Activated CD8-positive, alpha-beta memory T cell treated with anti-CD3 and anti-CD28 coated beads, Interleukin-2, amount 50 U/mL, for 4 hours (primary cell): ENCODE results near the gene MFAP5.
"Not testable (repeated sequence)": the region's sequence is repeated elsewhere in the genome, so short reads cannot be mapped to it uniquely, and the experiment has no call there.

Source experiments
- DNase-seq: peaks from one replicate; pipeline ENCODE4 v3.0.0-alpha.2; 2020

Gene MFAP5

DNA sequence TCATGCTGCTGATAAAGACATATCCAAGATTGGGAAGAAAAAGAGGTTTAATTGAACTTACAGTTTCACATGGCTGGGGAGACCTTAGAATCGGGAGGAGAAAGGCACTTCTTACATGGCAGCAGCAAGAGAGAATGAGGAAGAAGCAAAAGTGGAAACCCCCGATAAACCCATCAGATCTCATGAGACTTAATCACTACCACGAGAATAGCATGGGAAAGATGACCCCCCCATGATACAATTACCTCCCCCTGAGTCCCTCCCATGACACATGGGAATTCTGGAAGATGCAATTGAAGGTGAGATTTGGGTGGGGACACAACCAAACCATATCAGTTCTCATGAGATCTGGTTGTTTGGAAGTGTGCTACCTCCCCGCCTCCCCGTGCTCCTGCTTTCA is 9.8 kb upstream of the MFAP5 start:
- no peak for DNase-seq

DNA sequence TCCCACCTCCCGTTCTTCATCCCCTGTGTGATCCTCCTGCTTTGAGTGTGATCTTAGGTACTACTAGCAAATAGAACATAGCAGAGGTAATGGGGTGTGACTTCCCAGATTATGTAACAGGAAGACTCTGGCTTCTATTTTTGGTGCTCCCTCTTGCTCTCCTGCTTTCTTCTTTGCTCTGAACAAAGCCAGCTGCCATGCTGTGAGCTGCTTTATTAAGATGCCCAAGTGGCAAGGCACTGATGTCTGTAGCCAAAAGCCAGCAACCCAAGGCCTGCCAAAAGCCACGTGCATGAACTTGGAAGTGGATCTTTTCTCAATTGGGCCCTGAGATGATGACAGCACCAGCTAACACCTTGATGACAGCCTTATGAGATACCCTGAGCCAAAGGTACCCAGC is 5.8 kb upstream of the MFAP5 start:
- DNase-seq = no peak

DNA sequence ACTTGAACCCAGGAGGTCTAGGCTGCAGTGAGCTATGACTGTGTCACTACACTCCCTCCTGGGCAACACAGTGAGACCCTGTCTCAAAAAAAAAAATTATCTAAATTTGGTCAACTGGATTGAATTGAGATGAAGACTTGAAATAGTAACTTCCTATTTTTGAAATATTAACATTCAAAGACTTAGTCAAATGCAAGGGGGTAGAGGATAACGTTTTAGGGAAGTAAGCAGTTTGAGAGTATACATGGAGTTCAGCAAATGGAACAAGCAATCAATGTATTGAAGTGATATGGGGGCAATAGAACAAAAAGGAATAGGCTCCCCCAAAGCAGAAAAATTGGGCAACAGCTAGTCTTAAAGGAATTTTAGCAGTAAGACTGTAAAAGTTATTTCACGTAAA is 4.6 kb upstream of the MFAP5 start:
- no peak for DNase-seq

DNA sequence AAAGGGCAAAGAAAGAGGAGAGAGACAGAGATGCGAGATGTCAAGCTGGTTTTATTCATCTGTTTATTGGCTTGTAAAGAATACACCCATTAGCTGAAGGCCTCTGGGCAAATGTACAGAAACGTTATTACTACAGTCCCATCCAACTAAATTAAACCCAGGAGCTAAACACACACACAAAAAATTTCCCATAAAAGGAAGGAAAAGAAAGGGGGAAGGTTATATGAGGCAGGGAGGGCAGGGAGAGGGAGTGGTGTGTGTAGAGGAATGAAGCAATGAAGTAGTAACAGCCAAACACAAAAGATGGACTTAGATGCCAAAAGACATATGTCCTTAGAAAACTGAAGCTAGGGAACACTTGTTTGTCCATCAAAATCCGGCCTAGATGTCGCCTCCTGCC is 3.1 kb upstream of the MFAP5 start:
- DNase-seq = no peak

DNA sequence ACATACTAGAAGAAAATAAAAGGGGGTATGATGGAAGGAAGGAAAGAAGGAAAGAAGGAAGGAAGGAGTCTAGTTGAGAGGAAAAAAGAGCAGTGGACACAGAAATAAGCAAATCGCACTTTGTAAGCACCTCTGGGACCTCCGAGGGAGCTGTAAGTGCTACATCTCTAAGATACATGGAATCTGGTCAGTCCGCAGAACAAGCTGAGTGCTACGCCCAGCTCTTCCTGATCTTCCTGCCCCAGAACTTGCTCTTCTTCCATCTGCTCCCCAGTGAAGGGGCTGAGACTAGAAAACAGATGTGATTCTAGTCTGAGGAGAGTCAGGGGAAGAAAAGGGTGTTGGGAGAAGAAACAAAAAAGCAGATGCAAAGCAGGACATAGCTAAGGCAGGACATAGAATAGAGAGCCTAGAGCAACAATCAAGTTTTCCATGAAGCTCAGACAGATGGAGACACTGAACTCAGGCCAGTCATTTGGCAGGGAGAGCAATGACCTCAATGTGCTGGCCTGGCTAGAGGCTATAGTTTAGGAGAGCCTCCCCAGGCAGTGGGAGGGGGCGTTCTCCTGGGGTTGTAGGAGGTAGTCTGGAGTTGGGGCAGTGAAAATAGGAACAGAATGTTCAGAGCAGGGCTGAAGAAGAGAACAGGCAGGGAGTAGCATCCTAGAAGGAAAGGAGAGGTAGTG is 1.7 kb upstream of the MFAP5 start:
- no peak for DNase-seq

DNA sequence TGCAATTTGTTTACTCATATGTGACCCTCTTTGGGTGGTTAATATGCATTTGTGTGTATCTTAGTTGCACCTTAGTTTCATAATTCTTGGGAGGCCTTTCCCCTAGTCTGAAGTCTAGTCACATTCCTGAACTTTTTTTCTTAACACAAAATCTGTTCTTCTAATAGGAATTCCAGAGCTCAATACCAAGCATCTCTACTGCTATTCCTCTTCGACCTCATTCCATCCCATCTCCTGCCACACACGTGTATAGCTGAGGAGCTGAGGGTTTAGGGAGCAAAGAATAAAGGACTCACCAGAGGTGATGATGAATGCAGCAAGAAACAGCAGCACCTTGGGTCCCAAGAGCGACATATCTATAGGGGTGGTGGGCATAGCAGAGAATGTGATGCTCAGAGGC is 875 bp downstream of the MFAP5 start:
- no peak for DNase-seq

DNA sequence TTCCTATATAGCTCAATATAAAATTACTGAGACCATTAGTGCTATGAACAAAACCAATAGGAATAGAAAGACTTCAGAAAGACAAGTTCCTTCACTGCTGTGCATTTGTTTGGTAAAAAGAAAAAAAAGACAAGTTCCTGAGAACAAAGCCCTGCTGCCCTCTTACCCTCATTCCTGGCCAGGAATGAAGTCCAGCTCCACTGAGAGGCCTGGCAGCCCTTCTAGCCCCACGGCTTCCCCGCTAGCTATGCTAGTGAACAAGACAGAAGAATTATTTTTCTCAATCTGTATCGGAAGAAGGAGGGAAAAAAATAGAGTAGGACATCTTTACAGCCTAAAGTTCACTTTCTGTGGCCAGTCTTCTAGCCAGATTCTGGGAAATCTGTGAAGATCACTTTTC is 1.6 kb downstream of the MFAP5 start:
- no peak for DNase-seq

DNA sequence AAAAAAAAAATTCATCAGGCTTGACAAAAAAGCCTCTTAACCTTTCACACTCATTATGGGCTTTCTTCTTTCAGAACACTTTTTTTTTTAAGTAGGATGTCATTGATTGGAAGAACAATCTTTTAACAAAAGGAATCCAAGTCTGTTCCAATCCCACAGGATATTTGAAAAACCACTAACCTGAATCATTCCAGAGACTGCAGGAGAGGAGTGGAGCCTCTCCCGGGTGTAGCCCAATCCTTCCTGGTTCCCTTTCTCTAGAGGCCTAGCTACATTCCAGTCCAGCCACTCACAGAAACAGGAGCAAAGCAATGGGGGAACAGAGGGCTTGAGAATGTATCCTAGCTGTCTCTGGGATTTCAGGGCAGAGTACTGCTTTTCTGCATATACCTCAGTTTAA is 4.3 kb downstream of the MFAP5 start:
- DNase-seq = no peak

DNA sequence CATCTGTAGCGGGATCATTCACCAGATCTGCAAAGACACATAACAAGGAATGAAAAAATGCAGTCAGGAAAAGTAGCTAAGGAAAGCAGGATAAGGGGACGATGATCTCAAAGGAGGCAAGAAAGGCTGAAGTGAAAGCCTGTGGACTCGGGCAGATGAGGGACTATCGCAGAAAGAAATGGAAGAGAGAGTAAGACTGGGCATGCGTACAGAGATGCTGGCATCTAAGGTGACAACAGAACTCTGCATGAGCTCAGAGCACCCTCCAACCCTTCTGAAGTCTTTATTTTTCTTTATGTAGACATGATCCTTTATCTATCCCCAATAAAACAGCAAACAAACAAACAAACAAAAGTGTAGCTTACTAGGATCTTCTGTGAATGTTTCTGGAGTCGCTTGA is 7.2 kb downstream of the MFAP5 start:
- no peak for DNase-seq

DNA sequence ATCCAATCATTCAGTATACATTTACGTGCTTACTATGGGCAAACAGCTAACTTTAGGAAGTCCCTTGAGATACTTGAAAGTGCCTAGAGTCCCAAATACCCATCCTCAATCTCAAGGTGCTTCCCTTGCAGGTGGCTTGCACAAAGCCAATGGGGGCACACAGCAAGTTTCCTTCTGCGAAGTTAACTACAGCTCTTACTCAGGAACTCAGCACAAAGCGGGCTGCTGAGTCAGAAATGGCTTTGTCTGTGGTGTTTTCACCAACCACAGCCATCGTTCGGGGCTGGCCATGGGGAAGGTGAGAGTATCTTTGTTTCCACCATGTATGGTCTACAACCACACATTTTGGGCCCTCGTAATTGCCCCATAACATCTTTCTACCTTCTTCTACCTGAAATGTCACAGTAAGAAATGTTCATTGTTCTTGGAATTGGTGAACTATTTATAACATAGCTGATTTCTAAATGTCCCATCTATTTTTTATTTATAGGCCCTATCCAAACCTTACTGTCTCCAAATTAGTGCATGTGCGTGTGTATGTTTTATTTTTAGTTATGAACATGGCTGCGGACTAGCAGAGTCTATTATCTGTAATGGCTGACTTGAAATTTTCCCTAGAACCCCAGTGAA is 13.9 kb downstream of the MFAP5 start:
- DNase-seq = peak; percentile 48

DNA sequence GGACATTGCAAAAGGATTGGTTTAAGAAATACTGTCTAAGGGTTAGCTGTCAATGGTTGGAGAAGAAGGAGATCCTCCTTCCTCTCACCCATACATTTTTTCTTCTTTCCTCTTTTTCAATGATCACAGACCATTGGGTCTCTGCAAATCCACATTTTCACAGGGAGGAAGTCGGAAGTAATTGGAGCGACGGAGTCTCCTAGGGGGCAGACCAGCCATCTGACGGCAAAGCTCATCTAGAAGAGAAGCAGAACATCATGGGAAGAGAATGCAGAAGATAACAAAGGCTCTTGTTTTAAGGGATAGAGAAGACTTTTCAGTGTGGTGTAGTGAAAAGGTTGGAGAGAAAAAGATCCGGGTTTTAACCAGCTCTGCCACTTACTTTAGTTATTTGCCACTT is 14.7 kb downstream of the MFAP5 start:
- no peak for DNase-seq

DNA sequence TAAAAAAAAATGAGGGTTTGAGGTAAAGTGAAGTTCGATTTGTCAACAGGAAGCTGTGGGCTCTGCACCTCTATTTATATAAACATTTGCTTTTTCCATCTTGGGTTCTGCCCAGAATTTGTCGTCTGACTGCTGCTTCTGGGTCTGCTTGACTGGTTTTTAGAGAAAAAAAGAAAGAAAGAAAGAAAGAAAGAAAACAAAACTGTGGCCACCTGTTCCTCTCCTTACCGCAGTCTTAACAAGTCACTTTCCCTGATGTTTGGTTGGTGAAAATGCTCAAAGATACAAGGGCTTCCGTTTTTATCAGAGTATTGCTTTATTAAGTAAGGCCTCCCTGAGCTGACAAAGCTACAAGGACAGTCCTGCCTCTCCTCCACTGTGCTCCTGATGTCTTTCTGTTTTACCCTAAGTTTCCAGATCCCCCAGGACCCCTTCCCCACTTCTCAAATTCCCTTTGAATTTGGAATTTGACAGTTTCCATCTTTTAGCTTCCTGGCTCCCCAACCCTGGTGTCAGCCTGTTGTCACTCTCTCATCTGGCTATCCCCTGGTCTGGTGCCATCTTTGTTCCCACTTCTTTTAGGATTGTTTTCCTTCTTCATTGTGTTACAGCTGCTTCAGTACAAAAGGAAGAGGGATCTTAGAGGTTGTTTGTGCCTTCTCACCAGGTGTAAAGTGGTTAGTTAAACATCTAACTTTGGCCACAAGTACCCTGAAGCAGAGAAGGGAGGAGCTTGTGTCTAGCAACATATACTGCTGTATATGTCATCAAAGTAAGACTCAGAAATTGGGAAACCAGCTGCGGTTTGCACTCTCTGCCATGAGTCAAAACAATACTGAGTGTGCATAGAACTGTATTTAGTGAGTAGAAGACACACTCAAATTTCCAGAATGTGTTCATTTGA is 18.0 kb downstream of the MFAP5 start:
- DNase-seq = peak; percentile 56

DNA sequence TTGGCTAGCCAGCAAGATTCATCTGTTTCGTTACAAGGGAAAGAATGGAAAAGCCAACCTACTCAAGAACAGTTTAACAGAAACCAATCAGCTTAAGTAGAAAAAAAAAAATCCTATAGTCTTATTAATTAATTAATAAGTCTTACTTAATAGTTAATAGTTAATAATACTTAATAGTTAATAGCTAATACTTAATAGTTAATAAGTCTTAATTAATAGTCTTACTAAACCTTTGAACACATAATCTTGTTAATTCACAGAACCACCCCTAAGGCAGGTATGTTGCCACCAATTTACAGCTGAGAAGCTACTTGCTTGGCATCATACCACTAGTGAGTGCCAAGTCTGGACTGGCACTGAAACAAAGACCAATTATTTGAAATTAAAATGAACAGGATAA is 19.9 kb downstream of the MFAP5 start:
- no peak for DNase-seq

DNA sequence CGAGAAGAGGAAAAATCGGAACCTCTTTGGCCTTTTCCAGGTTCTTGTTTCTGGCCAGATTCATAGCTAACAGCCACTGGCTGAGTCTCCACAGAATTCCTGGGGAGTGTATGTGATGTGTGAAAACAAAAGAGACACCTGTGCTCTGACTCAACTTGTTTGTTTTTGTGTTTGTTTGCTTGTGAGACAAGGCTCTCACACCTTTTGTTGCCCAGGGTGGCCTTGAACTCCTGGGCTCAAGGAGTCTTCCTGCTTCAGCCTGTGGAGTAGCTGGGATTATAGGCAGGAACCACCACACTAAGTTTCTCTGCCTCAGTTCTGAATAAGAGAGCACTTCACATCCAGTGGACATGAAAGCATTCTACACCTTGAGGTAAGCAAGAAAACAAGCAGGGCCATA is 22.7 kb downstream of the MFAP5 start:
- no peak for DNase-seq

DNA sequence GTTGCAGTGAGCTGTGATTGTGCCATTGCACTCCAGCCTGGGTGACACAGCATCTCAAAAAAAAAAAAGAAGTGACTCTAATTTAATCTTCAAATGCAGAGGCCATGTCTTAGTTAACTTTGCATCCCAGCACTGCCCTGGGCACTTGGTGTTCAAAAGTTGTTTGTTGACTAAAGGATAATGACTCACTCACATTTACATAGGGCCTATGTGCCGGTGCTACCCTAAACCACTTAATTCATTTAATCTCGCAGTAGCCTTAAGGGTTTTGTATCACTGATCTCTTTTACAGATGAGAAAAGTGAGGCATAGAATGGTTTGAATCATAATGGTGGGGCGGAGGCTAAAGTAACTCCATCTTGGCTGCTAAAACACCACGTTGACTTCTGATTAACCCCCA is 23.7 kb downstream of the MFAP5 start:
- no peak for DNase-seq

DNA sequence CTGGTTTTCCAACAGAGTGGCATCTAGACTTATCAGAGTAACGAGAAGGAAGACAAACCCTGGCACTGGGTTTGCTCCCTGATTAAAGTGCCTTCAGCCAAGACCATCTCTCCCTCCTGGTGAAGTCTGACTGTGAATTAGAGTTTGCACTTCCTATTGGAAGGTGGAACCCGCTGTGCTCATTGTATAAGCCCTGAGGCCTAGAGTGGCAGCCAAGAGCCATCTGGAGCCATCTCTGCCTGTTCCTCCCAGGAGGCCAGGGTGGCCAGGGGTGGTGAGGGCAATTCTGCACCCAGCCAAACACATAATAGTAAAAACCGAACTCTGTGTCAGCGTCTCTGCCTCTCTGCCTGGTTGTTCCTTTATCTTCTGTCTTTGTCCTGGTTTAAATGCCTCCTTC is 25.0 kb downstream of the MFAP5 start:
- DNase-seq = no peak

DNA sequence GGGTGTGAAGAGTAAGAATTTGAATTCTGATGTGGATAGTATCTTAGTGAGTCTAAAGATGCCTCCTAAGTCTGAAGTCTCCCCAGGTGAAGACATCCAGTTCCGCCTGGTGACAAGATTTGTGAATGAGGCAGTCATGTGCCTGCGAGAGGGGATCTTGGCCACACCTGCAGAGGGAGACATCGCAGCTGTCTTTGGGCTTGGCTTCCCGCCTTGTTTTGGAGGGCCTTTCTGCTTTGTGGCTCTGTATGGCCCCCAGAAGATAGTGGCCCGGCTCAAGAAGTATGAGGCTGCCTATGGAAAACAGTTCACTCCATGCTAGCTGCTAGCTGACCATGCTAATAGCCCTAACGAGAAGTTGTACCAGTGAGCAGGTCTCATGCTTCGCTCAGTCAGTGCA is 25.4 kb downstream of the MFAP5 start:
- no peak for DNase-seq

DNA sequence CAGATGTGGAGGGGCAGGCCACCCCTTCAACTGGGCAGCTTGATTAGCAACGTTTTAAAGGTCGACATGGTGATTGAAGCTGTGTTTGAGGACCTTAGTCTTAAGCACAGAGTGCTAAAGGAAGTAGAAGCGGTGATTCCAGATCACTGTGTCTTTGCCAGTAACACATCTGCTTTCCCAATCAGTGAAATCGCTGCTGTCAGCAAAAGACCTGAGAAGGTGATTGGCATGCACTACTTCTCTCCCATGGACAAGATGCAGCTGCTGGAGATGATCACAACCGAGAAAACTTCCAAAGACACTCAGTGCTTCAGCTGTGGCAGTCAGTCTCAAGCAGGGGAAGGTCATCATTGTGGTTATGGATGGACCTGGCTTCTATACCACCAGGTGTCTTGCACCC is 26.0 kb downstream of the MFAP5 start:
- DNase-seq = no peak

DNA sequence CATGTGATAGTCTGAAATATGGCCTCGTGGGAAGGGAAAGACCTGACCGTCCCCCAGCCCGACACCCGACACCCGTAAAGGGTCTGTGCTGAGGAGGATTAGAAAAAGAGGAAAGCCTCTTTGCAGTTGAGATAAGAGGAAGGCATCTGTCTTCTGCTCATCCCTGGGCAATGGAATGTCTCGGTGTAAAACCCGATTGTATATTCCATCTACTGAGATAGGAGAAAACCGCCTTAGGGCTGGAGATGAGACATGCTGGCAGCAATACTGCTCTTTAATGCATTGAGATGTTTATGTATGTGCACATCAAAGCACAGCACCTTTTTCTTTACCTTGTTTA is 26.6 kb downstream of the MFAP5 start:
- DNase-seq = not testable (repeated sequence)

DNA sequence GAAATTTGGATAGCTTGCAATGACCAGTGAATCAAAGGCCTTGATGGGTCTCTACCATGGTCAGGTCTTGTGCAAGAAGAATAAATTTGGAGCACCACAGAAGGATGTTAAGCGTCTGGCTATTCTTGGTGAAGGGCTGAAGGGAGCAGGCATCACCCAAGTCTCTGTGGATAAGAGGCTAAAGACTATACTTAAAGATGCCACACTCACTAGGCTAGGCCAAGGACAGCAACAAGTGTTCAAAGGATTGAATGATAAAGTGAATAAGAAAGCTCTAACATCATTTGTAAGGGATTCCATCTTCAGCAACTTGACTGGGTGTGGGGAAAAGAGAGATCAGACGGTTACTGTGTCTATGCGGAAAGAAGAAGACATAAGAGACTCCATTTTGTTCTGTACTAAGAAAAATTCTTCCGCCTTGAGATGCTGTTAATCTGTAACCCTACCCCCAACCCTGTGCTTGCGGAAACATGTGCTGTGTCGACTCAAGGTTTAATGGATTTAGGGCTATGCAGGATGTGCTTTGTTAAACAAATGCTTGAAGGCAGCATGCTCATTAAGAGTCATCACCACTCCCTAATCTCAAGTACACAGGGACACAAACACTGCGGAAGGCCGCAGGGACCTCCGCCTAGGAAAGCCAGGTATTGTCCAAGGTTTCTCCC is 27.2 kb downstream of the MFAP5 start:
- not testable (repeated sequence) for DNase-seq

DNA sequence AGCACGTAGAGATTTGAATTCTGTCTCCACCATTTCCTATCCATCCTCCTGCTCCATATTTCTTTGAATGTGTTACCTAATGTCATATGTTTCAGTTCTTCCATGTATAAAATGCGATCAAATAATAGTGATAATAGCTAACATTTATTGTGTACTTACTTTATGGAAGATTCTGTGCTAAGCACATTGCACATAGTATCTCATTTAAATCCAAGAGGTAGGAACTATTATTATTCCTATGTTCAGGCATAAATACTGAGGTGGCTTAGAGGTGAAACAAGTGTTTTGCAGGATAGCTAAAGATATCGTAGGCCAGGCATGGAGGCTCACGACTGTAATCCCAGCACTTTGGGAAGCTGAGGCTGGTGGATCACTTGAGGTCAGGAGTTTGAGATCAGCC is 32.5 kb downstream of the MFAP5 start:
- no peak for DNase-seq

DNA sequence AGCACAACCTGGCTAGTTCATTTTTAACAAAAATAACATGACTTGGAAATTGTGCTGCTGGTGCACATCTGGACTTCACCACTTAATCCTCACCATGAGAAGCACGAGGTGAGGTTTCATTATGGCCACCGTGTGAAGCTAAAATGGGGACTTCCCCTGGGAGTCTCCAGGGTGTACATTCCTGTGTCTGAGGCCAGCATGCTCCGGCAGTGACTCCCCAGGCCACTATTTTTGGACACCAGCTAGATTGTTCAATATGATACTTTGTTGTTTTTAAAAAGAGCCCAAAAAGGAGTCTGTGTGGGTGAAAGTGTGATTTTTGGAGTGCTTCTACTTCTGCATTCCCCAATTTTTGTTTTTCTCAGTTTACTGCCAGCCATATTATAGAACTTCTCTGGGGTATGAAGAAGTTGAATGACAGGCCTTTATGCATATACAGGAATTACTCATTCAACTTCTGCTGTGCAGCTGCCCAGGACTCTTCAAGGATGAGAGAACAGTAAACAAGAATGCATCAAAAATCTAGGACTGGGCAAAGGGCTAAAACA is 33.1 kb downstream of the MFAP5 start:
- DNase-seq = no peak

DNA sequence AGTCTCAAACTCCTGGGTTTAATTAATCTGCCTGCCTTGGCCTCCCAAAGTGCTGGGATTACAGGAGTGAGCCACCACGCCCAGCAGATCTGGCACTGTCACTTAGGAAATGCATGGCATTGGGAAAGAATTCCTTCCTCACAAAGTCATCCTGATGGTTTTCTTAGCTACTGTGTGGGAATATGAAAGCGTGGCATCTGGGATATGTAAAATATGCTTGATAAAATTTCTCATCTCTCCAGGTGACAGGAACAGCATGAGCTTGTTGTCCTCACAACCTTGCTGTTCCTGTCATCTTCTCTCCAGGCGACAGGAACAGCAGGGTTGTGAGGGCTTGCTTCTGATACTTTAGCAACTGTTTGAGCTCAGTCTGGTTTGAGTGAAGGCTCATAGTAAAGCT is 33.9 kb downstream of the MFAP5 start:
- DNase-seq = no peak
